Neural cell (in vitro differentiated cells): ENCODE data around the gene PRUNE2.

ENCODE experiments used
- EZH2 ChIP-seq: fragments of 200-600, 300-800 bp; shearing (Covaris generic), sonication (generic); IDR thresholded peaks from 2 replicates; pipeline ENCODE4 v1.6.1; 2014; ENCODE audit warnings: antibody characterized with exemption, low read length, borderline replicate concordance, mild to moderate bottlenecking; ENCODE audit not compliant: insufficient read depth, poor library complexity, severe bottlenecking
- TF ChIP-seq, protein P1 (sequence below): fragments of 450-650 bp; IDR thresholded peaks from 2 replicates; pipeline ENCODE4 v1.5.1; 2014; ENCODE audit warnings: antibody characterized with exemption, mild to moderate bottlenecking, moderate library complexity; ENCODE audit not compliant: poor library complexity, severe bottlenecking

DNA sequence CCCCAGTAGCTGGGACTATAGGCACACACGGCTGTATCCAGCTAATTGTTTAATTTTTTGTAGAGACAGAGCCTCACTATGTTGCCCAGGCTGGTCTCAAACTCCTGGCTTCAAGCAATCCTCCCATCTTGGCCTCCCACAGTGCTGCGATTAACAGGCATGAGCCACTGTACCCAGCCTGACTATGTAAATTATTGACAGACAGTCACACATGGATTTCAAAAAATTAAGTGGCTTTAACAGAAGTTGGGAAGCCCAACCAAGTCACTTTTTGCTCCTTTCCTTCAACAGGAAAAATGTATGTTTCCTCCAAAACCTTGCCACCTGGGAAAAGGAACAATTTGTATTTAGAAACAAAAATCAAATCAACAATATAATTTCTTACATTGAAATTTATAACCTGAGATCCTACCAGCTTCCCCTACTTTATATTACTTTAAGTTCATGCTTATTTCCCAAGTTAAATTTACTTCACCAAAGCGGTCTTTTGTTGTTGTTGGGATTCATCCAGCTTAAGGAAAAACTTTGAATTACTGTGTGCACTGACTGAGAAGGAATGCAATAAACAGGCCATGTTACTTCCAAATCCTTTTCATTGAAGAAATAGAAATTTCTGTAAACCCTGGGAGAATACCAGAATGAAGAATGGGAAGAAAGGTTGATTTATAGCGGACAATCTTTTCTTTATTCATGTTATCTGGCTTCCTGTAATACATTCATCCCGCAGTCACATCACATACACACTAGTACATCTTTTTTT is 133.0 kb downstream of the PRUNE2 start:
- TF ChIP-seq, protein P1, sequence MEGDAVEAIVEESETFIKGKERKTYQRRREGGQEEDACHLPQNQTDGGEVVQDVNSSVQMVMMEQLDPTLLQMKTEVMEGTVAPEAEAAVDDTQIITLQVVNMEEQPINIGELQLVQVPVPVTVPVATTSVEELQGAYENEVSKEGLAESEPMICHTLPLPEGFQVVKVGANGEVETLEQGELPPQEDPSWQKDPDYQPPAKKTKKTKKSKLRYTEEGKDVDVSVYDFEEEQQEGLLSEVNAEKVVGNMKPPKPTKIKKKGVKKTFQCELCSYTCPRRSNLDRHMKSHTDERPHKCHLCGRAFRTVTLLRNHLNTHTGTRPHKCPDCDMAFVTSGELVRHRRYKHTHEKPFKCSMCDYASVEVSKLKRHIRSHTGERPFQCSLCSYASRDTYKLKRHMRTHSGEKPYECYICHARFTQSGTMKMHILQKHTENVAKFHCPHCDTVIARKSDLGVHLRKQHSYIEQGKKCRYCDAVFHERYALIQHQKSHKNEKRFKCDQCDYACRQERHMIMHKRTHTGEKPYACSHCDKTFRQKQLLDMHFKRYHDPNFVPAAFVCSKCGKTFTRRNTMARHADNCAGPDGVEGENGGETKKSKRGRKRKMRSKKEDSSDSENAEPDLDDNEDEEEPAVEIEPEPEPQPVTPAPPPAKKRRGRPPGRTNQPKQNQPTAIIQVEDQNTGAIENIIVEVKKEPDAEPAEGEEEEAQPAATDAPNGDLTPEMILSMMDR, result no peak
- no peak for TF ChIP-seq EZH2
